HG02943 (cell line): ENCODE data around the gene SMURF1.
"Not testable (repeated sequence)": the region's sequence is repeated elsewhere in the genome, so short reads cannot be mapped to it uniquely, and the experiment has no call there.

Experiments used
- ATAC-seq: cut with Tn5 transposase; IDR thresholded peaks from one replicate; pipeline ENCODE4 v1.9.1; 2021; ENCODE audit warnings: mild to moderate bottlenecking, low read depth, moderate library complexity; ENCODE audit not compliant: unreplicated experiment

SMURF1 gene

DNA sequence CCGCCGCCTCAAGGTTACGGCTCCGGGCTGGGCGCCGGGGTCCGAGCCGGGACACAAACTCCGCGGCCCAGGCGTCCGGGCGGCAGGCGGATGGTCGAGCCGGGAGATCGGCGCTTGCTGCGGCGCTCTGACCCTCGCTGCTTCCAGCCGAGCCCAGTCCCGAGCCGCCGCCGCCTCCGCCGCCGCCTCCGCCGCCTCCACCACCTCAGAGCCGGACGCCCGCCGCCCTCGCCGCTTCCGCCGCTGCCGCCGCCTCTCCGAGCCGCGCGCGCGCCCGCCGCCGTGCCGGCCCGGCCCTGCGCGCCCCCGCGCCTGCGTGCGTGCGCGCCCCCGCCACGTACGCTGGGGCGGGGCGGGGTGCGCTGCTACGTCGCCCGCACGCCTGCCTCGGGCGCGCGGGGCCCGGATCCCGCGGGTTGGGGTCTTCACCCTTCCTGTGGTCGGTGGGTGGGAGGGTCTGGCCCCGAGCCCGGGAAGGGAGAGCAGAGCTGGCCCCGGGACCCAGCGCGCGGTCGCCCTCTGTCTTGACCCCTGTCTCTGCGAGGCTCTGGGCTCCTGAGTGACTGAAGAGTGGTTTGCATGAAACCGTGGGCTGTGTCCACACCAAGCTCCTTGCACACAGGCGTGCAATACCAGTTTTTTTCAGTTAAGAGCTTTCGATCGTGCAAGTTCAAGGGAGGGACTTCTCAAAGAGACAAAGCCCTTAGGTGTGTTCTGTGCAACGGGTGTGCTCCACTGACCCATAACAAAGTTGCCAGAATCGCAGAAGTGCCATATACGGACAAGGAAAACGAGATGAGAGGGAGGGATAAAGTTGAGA, at the start of gene SMURF1:
Gene SMURF1, minus strand, starts transcription at position 256 of the 820 bp plus-strand sequence. CDS start 328 bp downstream, outside the sequence.
- ATAC-seq = no peak

- no peak for ATAC-seq
Observed at GRCh38 chr7:99191869-99192596, 48.1 kb upstream of the SMURF1 start.

GRCh38 chr7:99190359-99191009, 46.6 kb upstream of the SMURF1 start:
- ATAC-seq = no peak

- ATAC-seq = no peak
Observed at GRCh38 chr7:99189222-99189621, 45.3 kb upstream of the SMURF1 start.

DNA sequence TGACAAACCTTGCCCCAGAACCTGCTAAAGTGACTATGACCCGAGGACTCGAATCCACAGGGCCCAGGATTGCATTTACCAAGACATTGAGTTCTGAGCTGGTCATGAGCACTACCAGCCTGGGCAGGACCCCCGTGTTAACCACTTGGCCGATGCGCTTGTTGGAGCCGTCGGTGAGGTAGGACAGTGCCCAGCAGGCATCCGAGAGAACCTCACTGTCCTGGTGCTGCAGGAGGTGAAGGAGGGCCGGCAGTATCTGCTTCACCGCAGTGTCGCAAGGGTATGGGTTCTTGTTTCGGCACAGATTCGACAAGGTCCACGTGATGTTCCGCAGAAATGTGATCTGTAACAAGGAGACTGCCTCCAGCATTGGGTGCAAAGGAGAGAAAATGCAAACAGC, 44.3 kb upstream of the SMURF1 start:
- ATAC-seq = no peak

- no peak for ATAC-seq
Observed at GRCh38 chr7:99184532-99185218, 40.8 kb upstream of the SMURF1 start.

- ATAC-seq = no peak
Observed at GRCh38 chr7:99180067-99180650, 36.3 kb upstream of the SMURF1 start.

- ATAC-seq = no peak
Observed at GRCh38 chr7:99177165-99177564, 33.3 kb upstream of the SMURF1 start.

GRCh38 chr7:99173787-99174186, 29.9 kb upstream of the SMURF1 start:
- ATAC-seq = no peak

- ATAC-seq = no peak
Observed at GRCh38 chr7:99171731-99172130, 27.8 kb upstream of the SMURF1 start.

DNA sequence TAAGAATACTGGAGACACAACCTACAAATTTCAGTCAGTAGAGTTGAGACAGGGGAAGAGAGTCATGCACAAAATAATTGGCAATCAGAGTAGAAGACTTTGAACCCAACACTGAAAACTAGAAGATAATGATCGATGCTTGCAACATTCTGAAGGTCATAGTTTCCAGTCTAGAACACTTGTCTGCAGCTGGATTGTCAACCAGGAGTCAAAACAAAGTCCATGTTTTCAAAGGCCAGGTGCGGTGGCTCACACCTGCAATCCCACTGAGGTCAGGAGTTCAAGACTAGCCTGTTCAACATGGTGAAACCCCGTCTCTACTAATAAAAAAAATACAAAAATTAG, 26.8 kb upstream of the SMURF1 start:
- ATAC-seq = no peak

DNA sequence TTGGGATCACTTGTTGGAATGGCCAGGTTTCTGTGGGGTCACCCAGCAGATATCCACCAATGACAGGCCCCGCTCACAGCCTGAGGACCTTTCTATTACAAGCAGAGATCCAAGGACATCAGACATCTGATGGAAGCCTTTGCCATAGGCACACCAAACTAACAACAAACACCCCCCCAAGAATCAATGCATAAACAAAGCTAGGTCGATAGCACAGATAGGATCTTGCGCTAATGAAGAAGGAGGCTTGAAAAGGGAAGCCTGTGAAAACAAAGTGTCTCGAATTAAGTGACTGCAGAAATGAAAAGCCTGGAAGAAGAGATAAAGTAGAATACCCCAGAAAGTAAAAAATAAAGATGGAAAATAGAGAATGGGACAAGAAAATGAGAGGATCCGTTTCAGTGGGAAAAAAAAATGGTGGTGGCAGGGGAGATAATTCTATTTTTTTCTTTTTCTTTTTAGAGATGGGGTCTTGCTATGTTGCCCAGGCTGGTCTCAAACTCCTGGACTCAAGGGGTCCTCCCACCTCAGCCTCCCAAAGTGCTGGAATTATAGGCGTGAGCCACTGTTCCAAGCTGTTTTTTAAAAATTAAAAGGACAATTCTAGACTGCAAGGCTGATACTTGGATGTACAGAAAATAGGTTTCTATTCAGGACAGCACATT, 26.3 kb upstream of the SMURF1 start:
- no peak for ATAC-seq

DNA sequence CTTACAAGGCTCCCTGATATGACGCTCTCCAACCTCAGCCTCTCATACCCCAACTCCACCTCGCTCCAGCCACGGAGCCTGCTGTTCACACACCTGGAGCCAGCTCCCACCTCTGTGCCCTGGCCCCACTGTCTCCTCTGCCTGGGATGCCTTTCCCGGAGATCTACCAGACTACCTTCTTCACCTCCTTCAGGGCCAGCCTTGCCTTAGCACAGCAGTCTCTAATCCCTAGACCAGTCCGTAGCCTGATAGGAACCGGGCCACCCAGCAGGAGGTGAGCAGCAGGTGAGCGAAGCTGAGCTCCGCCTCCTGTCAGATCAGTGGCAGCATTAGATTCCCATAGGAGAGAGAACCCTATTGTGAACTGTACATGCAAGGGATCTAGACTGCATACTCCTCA, 23.2 kb upstream of the SMURF1 start:
- no peak for ATAC-seq

DNA sequence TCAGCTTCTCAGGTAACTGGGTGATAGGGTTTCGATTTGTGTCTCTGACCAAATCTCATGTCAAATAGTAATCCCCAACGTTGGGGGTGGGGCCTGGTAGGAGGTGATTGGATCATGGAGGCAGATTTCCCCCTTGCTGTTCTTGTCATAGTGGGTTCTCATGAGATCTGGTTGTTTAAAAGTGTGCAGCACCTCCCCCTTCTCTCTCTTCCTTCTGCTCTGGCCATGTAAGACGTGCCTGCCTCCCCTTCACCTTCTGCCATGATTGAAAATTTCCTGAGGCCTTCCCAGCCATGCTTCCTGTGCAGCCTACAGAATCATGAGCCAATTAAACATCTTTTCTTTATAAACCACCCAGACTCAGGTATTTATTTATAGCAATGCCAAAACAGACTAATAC, 21.9 kb upstream of the SMURF1 start:
- ATAC-seq = no peak

- not testable (repeated sequence) for ATAC-seq
Observed at GRCh38 chr7:99163669-99164068, 19.8 kb upstream of the SMURF1 start.

GRCh38 chr7:99156649-99157048, 12.7 kb upstream of the SMURF1 start:
- no peak for ATAC-seq

GRCh38 chr7:99155211-99155610, 11.3 kb upstream of the SMURF1 start:
- no peak for ATAC-seq

GRCh38 chr7:99146979-99147378, 3.1 kb upstream of the SMURF1 start:
- no peak for ATAC-seq

DNA sequence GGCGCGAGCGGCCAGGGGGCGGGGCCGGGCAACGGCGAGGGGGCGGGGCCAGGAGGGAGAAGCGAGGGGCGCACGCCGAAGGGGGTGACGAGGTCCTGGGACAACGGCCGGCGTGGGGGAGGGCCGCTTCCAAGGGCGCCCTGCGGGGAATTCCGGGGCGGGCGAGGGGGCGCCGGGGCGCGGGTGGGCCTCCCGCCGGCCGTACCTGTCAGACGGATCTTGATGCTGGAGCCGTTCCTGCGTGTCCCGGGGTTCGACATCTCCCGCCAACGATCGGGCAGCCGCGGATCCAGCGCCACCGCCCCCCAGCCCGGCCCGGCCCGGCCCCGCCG, 421 bp downstream of the SMURF1 start:
- no peak for ATAC-seq
